Lower leg skin (tissue), 4 donors: ENCODE measurements around the gene PML. TPM values are rescaled to one million over a fixed set of nuclear protein-coding genes. Genes with fewer than 3 reads are reported as not detected.

Experiments used
- DNase-seq, 2 donors: peaks; one replicate each; pipeline ENCODE4 v3.0.0-alpha.2; 2019; ENCODE audit warnings: low spot score in 2 of 2
- H3K4me3 ChIP-seq: fragments of 200-600 bp; sonication (generic); 2 replicates; pipeline ENCODE4 v1.5.1; 2017; ENCODE audit warnings: mild to moderate bottlenecking, low read depth; ENCODE audit not compliant: poor library complexity, severe bottlenecking
- POLR2A ChIP-seq, 2 donors: fragments of 450-650 bp; IDR thresholded peaks; one replicate each; pipeline ENCODE4 v1.6.1; 2016 to 2017; ENCODE audit warnings: antibody characterized with exemption in 2 of 2, mild to moderate bottlenecking in 1 of 2, moderate library complexity in 1 of 2
- WGBS, 2 donors: methylation state at CpG; one replicate each; pipeline ENCODE4 v1.1.5; 2018; 5-methylcytosine and 5-hydroxymethylcytosine counted together
- intact Hi-C: fragments of 100-400 bp; cut with DNase I; formaldehyde crosslinking; loops from one replicate; pipeline ENCODE4 v1.15.0; 2023; ENCODE audit warnings: low total_unique reads
- total RNA-seq, 4 donors: library from RNA; depleted of rRNA; stranded (reverse); fragments of >200 nt; gene quantifications; one replicate each; pipeline ENCODE4 v1.1.0, GENCODE V29; 2016
- TF ChIP-seq, protein P1 (sequence below), 3 donors: fragments of 450-650 bp; IDR thresholded peaks; one replicate each; pipeline ENCODE4 v1.5.1; 2016; ENCODE audit warnings: antibody characterized with exemption in 3 of 3, mild to moderate bottlenecking in 3 of 3, moderate library complexity in 2 of 3

PML gene
- total RNA-seq, 4 donors from 2014 or later: 48.5 to 73.7 (median 60.3) TPM

DNA sequence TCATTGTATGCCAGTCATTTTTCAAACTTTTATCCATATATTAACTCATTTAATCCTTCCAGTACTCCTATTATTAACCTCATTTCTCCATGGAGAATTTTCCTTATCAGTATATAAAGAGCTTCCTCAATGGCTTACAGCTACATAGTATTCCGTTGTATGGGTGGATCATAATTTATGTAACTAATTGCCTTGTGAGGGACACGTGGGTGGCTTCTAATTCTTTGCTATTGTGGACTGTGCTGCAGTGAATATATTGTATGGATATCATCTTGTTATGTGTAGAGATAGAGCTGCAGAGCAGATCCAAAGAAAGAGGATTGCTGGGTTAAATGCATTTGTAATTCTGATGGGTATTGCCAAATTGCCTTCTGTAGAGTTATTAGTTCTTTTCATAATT lies 25.2 kb downstream of the PML start:
- 43 to 53% methylated on average over 2 of the region's 2 CpGs for WGBS, 2 donors
- H3K4me3 ChIP-seq: no peak overlapping the region
- intact Hi-C loops: no loop called here
- no peak for DNase-seq
- TF ChIP-seq, protein P1, sequence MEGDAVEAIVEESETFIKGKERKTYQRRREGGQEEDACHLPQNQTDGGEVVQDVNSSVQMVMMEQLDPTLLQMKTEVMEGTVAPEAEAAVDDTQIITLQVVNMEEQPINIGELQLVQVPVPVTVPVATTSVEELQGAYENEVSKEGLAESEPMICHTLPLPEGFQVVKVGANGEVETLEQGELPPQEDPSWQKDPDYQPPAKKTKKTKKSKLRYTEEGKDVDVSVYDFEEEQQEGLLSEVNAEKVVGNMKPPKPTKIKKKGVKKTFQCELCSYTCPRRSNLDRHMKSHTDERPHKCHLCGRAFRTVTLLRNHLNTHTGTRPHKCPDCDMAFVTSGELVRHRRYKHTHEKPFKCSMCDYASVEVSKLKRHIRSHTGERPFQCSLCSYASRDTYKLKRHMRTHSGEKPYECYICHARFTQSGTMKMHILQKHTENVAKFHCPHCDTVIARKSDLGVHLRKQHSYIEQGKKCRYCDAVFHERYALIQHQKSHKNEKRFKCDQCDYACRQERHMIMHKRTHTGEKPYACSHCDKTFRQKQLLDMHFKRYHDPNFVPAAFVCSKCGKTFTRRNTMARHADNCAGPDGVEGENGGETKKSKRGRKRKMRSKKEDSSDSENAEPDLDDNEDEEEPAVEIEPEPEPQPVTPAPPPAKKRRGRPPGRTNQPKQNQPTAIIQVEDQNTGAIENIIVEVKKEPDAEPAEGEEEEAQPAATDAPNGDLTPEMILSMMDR (IDR thresholded peaks at IDR 0.05): no peak
- no peak for TF ChIP-seq POLR2A (IDR thresholded peaks at IDR 0.05)

DNA sequence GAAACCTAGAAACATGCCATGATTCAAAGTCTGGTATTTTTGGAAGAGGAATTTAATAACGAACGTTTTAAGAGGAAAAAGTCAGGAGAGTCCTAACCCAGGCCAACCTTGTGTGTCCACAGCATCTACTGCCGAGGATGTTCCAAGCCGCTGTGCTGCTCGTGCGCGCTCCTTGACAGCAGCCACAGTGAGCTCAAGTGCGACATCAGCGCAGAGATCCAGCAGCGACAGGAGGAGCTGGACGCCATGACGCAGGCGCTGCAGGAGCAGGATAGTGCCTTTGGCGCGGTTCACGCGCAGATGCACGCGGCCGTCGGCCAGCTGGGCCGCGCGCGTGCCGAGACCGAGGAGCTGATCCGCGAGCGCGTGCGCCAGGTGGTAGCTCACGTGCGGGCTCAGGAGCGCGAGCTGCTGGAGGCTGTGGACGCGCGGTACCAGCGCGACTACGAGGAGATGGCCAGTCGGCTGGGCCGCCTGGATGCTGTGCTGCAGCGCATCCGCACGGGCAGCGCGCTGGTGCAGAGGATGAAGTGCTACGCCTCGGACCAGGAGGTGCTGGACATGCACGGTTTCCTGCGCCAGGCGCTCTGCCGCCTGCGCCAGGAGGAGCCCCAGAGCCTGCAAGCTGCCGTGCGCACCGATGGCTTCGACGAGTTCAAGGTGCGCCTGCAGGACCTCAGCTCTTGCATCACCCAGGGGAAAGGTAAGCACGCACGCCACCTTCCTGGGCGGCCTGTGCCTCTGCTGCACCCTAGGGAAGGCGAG lies 28.4 kb downstream of the PML start:
- no peak overlapping the region for H3K4me3 ChIP-seq
- DNase-seq: peak in 1 of 2 donors; percentile 57
- TF ChIP-seq, protein P1 (IDR thresholded peaks at IDR 0.05): no peak
- TF ChIP-seq POLR2A (IDR thresholded peaks at IDR 0.05): no peak
- intact Hi-C loops: no loop called here
- WGBS, 2 donors: 94 to 95% methylated on average over 66 of the region's 66 CpGs

DNA sequence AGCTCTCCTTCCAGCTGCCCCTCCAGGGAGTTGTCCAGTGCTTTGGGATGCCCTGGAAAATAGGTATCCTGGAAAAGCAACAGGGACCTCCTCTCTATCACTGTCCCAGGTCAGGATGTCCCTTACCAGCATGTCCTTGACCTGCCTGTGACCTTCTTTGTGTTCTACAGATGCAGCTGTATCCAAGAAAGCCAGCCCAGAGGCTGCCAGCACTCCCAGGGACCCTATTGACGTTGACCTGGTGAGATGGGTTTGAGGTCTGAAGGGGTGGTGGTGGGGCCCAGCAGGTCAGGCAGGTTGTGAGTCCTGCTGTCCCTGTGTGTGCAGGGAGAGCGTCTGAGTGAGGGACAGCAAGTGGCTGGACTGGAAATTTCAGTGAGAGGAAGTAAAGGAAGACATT lies 30.2 kb downstream of the PML start:
- peak in 1 of 2 donors; percentile 40 for DNase-seq
- TF ChIP-seq, protein P1 (IDR thresholded peaks at IDR 0.05): no peak
- TF ChIP-seq POLR2A (IDR thresholded peaks at IDR 0.05): no peak
- WGBS, 2 donors: 57 to 82% methylated on average over 2 of the region's 2 CpGs
- intact Hi-C loops: no loop called here
- no peak overlapping the region for H3K4me3 ChIP-seq

DNA sequence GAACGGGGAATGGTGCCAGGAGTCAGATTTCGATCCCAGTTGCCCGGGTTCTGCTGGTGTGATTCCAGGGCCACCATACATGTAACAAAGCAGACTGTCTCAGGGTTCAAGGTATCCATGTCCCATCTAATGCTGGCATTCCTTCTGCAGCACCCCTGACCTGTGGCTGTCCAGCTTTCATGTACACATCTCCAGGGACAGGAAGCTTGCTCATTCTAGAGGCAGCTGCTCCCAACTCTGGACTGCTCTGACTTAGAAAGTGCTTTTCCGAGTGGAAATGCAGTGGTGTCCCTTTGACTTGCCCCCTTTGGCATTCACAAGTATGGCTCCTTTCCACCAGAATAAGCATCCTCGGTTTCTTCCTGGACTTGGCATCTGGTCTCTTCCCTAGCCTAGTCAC lies 30.9 kb downstream of the PML start:
- WGBS, 2 donors: 39 to 51% methylated on average over 5 of the region's 5 CpGs
- TF ChIP-seq, protein P1 (IDR thresholded peaks at IDR 0.05): no peak
- TF ChIP-seq POLR2A (IDR thresholded peaks at IDR 0.05): no peak
- H3K4me3 ChIP-seq: no peak overlapping the region
- peak in 1 of 2 donors; percentile 50 for DNase-seq
- intact Hi-C loops: no loop called here

DNA sequence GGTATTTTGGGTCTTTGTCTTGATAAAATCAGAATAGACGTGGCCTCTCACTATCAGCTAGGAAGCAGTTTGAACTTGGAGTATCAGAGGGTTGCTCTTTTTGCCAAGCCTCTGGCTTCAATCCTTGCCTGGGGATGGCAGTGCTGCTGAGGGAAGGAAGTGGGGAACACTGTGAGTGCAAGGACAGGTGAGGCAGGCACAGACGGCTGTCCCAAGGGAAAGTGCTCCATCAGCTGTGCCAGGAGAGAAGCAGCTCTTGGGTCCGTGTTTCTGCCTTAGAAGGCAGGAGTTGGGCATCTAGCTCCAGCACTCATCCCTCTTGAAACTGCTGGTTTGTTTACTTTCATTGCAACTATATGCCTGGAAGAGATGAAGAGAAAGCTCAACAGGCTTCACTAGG lies 33.2 kb downstream of the PML start:
- no peak for DNase-seq
- WGBS, 2 donors: 50 to 56% methylated on average over 3 of the region's 3 CpGs
- H3K4me3 ChIP-seq: no peak overlapping the region
- intact Hi-C loops: no loop called here
- TF ChIP-seq POLR2A (IDR thresholded peaks at IDR 0.05): no peak

DNA sequence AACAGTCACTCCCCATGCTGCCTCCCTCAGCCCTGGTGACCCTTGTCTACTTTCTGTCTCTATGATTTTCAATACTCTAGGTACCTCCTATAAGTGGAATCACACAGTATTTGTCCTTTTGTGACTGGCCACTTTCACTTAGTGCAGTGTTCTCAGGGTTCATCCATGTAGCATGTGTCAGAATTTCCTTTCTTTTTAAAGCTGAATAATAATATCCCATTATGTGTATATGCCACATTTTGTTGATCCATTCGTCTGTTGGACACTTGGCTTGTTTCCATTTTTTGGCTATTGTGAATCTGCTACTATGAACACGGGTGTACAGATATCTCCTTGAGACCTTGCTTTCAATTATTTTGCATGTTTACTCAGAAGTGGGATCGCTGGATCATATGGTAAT lies 34.1 kb downstream of the PML start:
- no peak for TF ChIP-seq POLR2A (IDR thresholded peaks at IDR 0.05)
- TF ChIP-seq, protein P1 (IDR thresholded peaks at IDR 0.05): no peak
- H3K4me3 ChIP-seq: no peak overlapping the region
- intact Hi-C loops: no loop called here
- no peak for DNase-seq
- WGBS, 2 donors: 57 to 59% methylated on average over 3 of the region's 3 CpGs
